Measurements from ENCODE around the gene FBXO21. TPM values are rescaled to one million over a fixed set of nuclear protein-coding genes. Genes with fewer than 3 reads are reported as not detected.

The FBXO21 gene
- total and polyA plus RNA-seq, 7 donors = 6.9 to 38.8 (median 19.9) TPM

DNA sequence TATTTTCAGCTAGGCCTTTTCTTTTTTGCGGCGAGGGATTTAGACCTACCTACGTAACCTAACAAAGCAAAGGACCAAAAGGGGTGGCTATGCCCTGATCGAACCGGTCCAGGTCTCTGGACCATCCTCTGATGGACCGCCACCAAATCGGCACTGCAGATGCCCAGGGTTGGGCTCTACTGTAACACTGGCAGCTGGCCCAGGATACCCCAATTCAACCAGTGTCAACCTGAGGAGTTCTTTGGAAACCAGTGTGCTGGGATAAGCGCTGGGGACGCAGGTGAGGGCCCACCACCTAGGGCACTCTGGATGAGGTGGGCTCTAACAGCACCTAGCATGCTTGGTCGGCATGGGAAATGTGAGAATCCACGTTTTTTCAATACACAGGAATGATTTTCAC is 32.2 kb downstream of the FBXO21 start:
- Histone ChIP-seq H3K9me3 (no peaks in the 10 kb centered on the region), H3K4me1 (no peaks in the 10 kb centered on the region), H3K27ac (no peak overlapping the region), H3K36me3 (ENCODE audit: insufficient read depth in 1 of 2, low read depth in 1 of 2) (peaks cover 2 to 100% of the 10 kb centered on the region in 2 donors), H3K4me3 (no peak overlapping the region), H3K27me3 (ENCODE audit: insufficient read depth in 3 of 3, low read length in 2 of 3) (no peaks in the 10 kb centered on the region)
- intact Hi-C loops (cut with DNase I) = no loop called here
- no peak for ATAC-seq
- DNase-seq = no peak
- 86 to 95% (median 89%) methylated on average over 11 of the region's 11 CpGs for WGBS, 3 donors
- TF ChIP-seq, protein P1, sequence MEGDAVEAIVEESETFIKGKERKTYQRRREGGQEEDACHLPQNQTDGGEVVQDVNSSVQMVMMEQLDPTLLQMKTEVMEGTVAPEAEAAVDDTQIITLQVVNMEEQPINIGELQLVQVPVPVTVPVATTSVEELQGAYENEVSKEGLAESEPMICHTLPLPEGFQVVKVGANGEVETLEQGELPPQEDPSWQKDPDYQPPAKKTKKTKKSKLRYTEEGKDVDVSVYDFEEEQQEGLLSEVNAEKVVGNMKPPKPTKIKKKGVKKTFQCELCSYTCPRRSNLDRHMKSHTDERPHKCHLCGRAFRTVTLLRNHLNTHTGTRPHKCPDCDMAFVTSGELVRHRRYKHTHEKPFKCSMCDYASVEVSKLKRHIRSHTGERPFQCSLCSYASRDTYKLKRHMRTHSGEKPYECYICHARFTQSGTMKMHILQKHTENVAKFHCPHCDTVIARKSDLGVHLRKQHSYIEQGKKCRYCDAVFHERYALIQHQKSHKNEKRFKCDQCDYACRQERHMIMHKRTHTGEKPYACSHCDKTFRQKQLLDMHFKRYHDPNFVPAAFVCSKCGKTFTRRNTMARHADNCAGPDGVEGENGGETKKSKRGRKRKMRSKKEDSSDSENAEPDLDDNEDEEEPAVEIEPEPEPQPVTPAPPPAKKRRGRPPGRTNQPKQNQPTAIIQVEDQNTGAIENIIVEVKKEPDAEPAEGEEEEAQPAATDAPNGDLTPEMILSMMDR (IDR thresholded peaks at IDR 0.05) = no peak

DNA sequence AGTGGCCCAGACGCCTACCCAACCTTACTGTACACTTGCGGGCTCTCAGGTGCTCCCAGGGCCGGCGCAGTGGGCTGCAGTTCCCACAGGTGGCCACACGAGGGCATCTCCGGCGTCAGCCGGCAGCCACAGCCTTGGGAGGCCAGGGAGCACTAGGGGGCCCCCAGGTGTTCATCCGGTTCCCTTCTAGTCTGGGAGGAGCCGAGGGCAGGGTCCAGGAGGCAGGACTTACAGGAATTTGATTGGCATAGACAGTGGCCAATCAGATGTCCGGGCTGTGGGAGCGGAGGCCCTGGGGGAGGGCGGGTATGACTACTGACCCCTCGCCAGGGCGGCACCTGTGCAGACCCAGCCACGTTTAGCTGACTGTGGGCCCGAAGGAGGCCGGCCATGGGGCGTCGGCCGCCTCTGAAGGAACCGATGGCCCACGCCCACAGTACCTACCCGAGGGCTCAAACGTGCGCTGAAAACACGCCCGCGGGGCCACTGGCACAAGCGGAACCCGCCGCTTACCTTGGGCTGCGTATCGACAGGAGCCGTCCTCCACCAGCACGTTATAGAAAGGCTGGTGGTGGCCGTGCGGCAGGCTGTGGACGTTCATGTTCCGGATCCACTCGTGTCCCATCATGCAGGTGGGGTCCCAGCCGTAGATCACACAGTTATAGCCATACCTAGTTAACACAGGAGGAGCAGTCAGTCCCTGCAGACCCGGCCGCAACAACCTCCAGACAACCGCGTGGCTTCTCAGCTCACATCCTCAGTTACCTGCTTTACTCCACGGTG is 34.8 kb downstream of the FBXO21 start:
- Histone ChIP-seq H3K27me3 (ENCODE audit: insufficient read depth in 3 of 3, low read length in 2 of 3) (no peaks in the 10 kb centered on the region), H3K36me3 (ENCODE audit: insufficient read depth in 1 of 2, low read depth in 1 of 2) (peaks cover 2 to 80% of the 10 kb centered on the region in 2 donors), H3K27ac (no peak overlapping the region), H3K4me3 (no peak overlapping the region), H3K4me1 (no peaks in the 10 kb centered on the region), H3K9me3 (no peaks in the 10 kb centered on the region)
- ATAC-seq = peak; percentile 43 to 83 (median 68)
- TF ChIP-seq, protein P1 (IDR thresholded peaks at IDR 0.05) = peak; percentile 58
- intact Hi-C loops (cut with DNase I) = no loop called here
- DNase-seq = peak; percentile 24 to 59
- WGBS, 3 donors = 81 to 86% (median 83%) methylated on average over 42 to 47 of the region's 47 CpGs

DNA sequence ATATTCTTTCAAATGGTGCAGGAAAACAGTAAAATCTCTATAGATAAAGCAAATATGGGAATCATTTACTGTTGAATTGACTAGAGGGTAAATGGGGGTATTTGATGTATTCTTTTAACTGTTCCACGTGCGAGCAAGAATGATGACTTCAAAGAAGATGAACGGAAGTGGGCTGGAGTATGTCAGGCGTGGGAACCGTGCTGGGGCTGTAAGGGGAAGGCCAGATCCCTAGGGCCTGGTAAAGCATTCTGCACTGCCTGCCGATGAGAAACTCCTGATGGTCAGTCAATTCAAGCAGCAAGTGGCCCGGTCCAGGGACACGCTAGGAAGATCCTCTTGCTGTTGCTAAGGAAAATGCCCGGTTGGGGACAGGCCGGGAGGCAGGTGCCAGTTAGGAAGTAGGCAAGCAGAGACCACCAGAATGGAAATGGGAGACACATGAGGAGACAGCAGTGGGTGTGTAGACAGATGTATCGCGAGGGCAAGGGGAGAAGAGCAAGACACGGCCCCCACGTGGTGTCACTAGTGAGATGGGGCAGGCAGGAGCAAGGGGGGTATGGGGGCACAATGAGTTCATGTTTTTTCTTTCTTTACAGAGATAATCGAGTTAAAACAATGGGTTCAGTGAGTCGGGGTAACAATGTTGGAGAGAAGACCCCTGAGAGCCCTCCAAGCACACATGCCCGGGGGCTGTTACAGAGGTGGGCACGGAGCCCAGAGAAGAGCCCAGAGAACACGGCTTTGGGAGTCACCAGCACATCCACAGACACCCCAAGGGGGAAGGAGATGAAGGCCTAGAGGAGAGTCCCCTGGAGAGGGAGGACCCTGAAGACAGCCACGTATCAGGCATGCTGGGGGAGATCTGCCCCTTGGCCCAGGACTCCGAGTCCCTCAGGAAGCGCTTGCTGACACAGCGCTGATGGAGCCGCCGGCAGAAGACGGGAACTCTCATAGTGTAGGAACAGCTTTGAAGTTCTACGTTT is 37.2 kb downstream of the FBXO21 start:
- H3K27ac ChIP-seq = no peak overlapping the region
- H3K4me1 ChIP-seq = no peaks in the 10 kb centered on the region
- TF ChIP-seq, protein P1 (IDR thresholded peaks at IDR 0.05) = no peak
- ATAC-seq (no peak), DNase-seq (no peak)
- peaks cover 6 to 79% of the 10 kb centered on the region in 2 donors for H3K36me3 ChIP-seq (ENCODE audit: insufficient read depth in 1 of 2, low read depth in 1 of 2)
- no peaks in the 10 kb centered on the region for H3K27me3 ChIP-seq (ENCODE audit: insufficient read depth in 3 of 3, low read length in 2 of 3)
- no peak overlapping the region for H3K4me3 ChIP-seq
- 80 to 84% (median 81%) methylated on average over 27 of the region's 27 CpGs for WGBS, 3 donors
- intact Hi-C loops (cut with DNase I) = loop anchor here in 1 of 2 donors (5.0 kb wide), 1 partner anchor 126 kb away; no protein-coding TSS in a partner anchor
- no peaks in the 10 kb centered on the region for H3K9me3 ChIP-seq

GRCh38 chr12:117151403-117152031 is 38.8 kb downstream of the FBXO21 start:
- H3K4me1 ChIP-seq = no peaks in the 10 kb centered on the region
- peaks cover 4 to 69% of the 10 kb centered on the region in 2 donors for H3K36me3 ChIP-seq (ENCODE audit: insufficient read depth in 1 of 2, low read depth in 1 of 2)
- TF ChIP-seq, protein P1 (IDR thresholded peaks at IDR 0.05) = no peak
- no peaks in the 10 kb centered on the region for H3K9me3 ChIP-seq
- no peak overlapping the region for H3K4me3 ChIP-seq
- ATAC-seq (no peak), DNase-seq (no peak)
- 67 to 69% (median 68%) methylated on average over 5 of the region's 5 CpGs for WGBS, 3 donors
- intact Hi-C loops (cut with DNase I) = loop anchor here in 1 of 2 donors (5.0 kb wide), 1 partner anchor 124 kb away; no protein-coding TSS in a partner anchor
- H3K27ac ChIP-seq = no peak overlapping the region
- no peaks in the 10 kb centered on the region for H3K27me3 ChIP-seq (ENCODE audit: insufficient read depth in 3 of 3, low read length in 2 of 3)
